ENCODE data around the gene RFWD3.

DNA sequence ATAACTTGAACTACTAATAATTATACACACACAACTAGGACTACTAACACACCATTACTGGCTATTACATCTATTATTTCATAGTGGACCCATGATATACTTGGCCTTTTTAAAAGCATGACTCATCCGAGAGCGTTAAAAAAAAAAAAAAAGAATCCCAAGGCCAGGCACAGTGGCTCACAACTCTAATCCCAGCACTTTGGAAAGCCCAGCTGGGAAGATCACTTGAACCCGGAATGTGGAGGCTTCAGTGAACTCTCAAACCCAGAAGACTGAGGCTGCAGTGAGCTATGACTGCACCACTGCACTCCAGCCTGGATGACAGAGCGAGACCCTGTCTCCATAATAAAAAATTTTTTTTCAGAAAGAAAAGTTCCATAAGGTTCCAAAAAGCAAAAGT, 62.8 kb downstream of the RFWD3 start:
- TF ChIP-seq, protein P1, sequence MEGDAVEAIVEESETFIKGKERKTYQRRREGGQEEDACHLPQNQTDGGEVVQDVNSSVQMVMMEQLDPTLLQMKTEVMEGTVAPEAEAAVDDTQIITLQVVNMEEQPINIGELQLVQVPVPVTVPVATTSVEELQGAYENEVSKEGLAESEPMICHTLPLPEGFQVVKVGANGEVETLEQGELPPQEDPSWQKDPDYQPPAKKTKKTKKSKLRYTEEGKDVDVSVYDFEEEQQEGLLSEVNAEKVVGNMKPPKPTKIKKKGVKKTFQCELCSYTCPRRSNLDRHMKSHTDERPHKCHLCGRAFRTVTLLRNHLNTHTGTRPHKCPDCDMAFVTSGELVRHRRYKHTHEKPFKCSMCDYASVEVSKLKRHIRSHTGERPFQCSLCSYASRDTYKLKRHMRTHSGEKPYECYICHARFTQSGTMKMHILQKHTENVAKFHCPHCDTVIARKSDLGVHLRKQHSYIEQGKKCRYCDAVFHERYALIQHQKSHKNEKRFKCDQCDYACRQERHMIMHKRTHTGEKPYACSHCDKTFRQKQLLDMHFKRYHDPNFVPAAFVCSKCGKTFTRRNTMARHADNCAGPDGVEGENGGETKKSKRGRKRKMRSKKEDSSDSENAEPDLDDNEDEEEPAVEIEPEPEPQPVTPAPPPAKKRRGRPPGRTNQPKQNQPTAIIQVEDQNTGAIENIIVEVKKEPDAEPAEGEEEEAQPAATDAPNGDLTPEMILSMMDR (IDR thresholded peaks at IDR 0.05): no peak
- no peak for TF ChIP-seq EP300 (IDR thresholded peaks at IDR 0.05)
- no peak for TF ChIP-seq POLR2AphosphoS5 (IDR thresholded peaks at IDR 0.05)
- no peak for TF ChIP-seq POLR2A (IDR thresholded peaks at IDR 0.05)

Data from stomach (tissue), 4 donors.